MM.1S (cell line): ENCODE data around the gene MYH11.

Source experiments
- DNase-seq: peaks from one replicate; pipeline ENCODE4 v3.0.0-alpha.2; 2015
- H2AFZ ChIP-seq: fragments of 300-600 bp; sonication (generic); 2 replicates; pipeline ENCODE4 v1.6.0; 2016; ENCODE audit warnings: antibody characterized with exemption, low read length
- H3F3A ChIP-seq: fragments of 300-600 bp; sonication (generic); 2 replicates; pipeline ENCODE4 v1.6.1; 2016; ENCODE audit warnings: mild to moderate bottlenecking, antibody characterized with exemption, low read length, moderate library complexity, mixed read lengths; ENCODE audit not compliant: insufficient read depth
- H3K27ac ChIP-seq: fragments of 300-600 bp; sonication (generic); 2 replicates; pipeline ENCODE4 v1.5.1; 2016; ENCODE audit warnings: mild to moderate bottlenecking, low read length
- H3K27me3 ChIP-seq: fragments of 300-600 bp; sonication (generic); replicated peaks from 2 replicates; pipeline ENCODE4 v1.6.0; 2016; ENCODE audit warnings: low read length; ENCODE audit not compliant: insufficient read depth
- H3K36me3 ChIP-seq: fragments of 300-600 bp; sonication (generic); replicated peaks from 2 replicates; pipeline ENCODE4 v1.6.1; 2016; ENCODE audit warnings: mild to moderate bottlenecking, low read length, mixed read lengths; ENCODE audit not compliant: insufficient read depth
- H3K4me1 ChIP-seq: fragments of 300-600 bp; sonication (generic); 2 replicates; pipeline ENCODE4 v1.6.1; 2016; ENCODE audit warnings: low read length, mixed read lengths
- H3K4me2 ChIP-seq: fragments of 300-600 bp; sonication (generic); 2 replicates; pipeline ENCODE4 v1.6.0; 2016; ENCODE audit warnings: low read depth, low read length
- H3K4me3 ChIP-seq: fragments of 300-600 bp; sonication (generic); 2 replicates; pipeline ENCODE4 v1.5.1; 2016; ENCODE audit warnings: low read length, mixed read lengths
- H3K79me2 ChIP-seq: fragments of 300-600 bp; sonication (generic); 2 replicates; pipeline ENCODE4 v1.6.1; 2016; ENCODE audit warnings: mixed run types, low read length, mixed read lengths
- H3K9ac ChIP-seq: fragments of 300-600 bp; sonication (generic); 2 replicates; pipeline ENCODE4 v1.6.1; 2016; ENCODE audit warnings: low read length, mixed read lengths
- H3K9me2 ChIP-seq: fragments of 300-600 bp; sonication (generic); replicated peaks from 2 replicates; pipeline ENCODE4 v1.6.1; 2016; ENCODE audit warnings: mild to moderate bottlenecking, low read length, mixed read lengths; ENCODE audit not compliant: insufficient read depth
- H3K9me3 ChIP-seq: fragments of 300-600 bp; sonication (generic); replicated peaks from 2 replicates; pipeline ENCODE4 v1.6.1; 2016; ENCODE audit warnings: mild to moderate bottlenecking, low read length, mixed read lengths; ENCODE audit not compliant: insufficient read depth
- H4K20me1 ChIP-seq: fragments of 300-600 bp; sonication (generic); 2 replicates; pipeline ENCODE4 v1.6.1; 2016; ENCODE audit warnings: mild to moderate bottlenecking, low read length, moderate library complexity, mixed read lengths; ENCODE audit not compliant: insufficient read depth
- EZH2 ChIP-seq: fragments of 300-600 bp; sonication (generic); optimal IDR thresholded peaks from 2 replicates; pipeline ENCODE3; 2017; ENCODE audit warnings: low read depth, mild to moderate bottlenecking, antibody characterized with exemption, low read length, mixed read lengths
- EZH2phosphoT487 ChIP-seq: fragments of 300-600 bp; sonication (generic); IDR thresholded peaks from 2 replicates; pipeline ENCODE4 v1.6.1; 2018; ENCODE audit warnings: antibody characterized with exemption, low read length
- TF ChIP-seq, protein P1 (sequence below): fragments of 300-600 bp; sonication (generic); IDR thresholded peaks from 2 replicates; pipeline ENCODE4 v1.5.1; 2016; ENCODE audit warnings: antibody characterized with exemption, low read length, mixed read lengths

MYH11 gene

GRCh38 chr16:15873301-15873700 lies 16.5 kb upstream of the MYH11 start:
- Histone ChIP-seq H3K9me2 (no peaks in the 10 kb centered on the region), H3K79me2 (no peaks in the 10 kb centered on the region), H3K4me1 (no peaks in the 10 kb centered on the region), H3K27me3 (no peaks in the 10 kb centered on the region), H3K9me3 (no peaks in the 10 kb centered on the region), H3K36me3 (no peaks in the 10 kb centered on the region), H4K20me1 (no peaks in the 10 kb centered on the region), H3K27ac (no peak overlapping the region), H3K4me3 (no peak overlapping the region), H3K9ac (no peak overlapping the region), H3K4me2 (no peak overlapping the region), H2AFZ (no peak overlapping the region), H3F3A (no peaks in the 10 kb centered on the region)
- TF ChIP-seq EZH2 = no peak
- TF ChIP-seq, protein P1, sequence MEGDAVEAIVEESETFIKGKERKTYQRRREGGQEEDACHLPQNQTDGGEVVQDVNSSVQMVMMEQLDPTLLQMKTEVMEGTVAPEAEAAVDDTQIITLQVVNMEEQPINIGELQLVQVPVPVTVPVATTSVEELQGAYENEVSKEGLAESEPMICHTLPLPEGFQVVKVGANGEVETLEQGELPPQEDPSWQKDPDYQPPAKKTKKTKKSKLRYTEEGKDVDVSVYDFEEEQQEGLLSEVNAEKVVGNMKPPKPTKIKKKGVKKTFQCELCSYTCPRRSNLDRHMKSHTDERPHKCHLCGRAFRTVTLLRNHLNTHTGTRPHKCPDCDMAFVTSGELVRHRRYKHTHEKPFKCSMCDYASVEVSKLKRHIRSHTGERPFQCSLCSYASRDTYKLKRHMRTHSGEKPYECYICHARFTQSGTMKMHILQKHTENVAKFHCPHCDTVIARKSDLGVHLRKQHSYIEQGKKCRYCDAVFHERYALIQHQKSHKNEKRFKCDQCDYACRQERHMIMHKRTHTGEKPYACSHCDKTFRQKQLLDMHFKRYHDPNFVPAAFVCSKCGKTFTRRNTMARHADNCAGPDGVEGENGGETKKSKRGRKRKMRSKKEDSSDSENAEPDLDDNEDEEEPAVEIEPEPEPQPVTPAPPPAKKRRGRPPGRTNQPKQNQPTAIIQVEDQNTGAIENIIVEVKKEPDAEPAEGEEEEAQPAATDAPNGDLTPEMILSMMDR = no peak
- TF ChIP-seq EZH2phosphoT487 = no peak
- DNase-seq = no peak

- Histone ChIP-seq H3F3A (no peaks in the 10 kb centered on the region), H3K9me2 (no peaks in the 10 kb centered on the region), H3K79me2 (no peaks in the 10 kb centered on the region), H3K4me3 (no peak overlapping the region), H4K20me1 (no peaks in the 10 kb centered on the region), H3K4me1 (no peaks in the 10 kb centered on the region), H3K27me3 (no peaks in the 10 kb centered on the region), H3K4me2 (no peak overlapping the region), H3K27ac (no peak overlapping the region), H3K9ac (no peak overlapping the region), H3K36me3 (no peaks in the 10 kb centered on the region), H2AFZ (no peak overlapping the region), H3K9me3 (no peaks in the 10 kb centered on the region)
- TF ChIP-seq EZH2 (no peak), EZH2phosphoT487 (no peak)
- TF ChIP-seq, protein P1 = no peak
- no peak for DNase-seq
Observed at GRCh38 chr16:15870011-15870410, 13.2 kb upstream of the MYH11 start.

- no peak overlapping the region for H3K4me2 ChIP-seq
- H2AFZ ChIP-seq = no peak overlapping the region
- H3K27ac ChIP-seq = no peak overlapping the region
- H3K36me3 ChIP-seq = no peaks in the 10 kb centered on the region
- H3K9ac ChIP-seq = no peak overlapping the region
- no peaks in the 10 kb centered on the region for H3K4me1 ChIP-seq
- no peak overlapping the region for H3K4me3 ChIP-seq
- no peaks in the 10 kb centered on the region for H3F3A ChIP-seq
- H3K9me3 ChIP-seq = no peaks in the 10 kb centered on the region
- no peak for DNase-seq
- TF ChIP-seq, protein P1 = no peak
- no peak for TF ChIP-seq EZH2
- TF ChIP-seq EZH2phosphoT487 = no peak
- H4K20me1 ChIP-seq = no peaks in the 10 kb centered on the region
- no peaks in the 10 kb centered on the region for H3K9me2 ChIP-seq
- H3K27me3 ChIP-seq = no peaks in the 10 kb centered on the region
- no peaks in the 10 kb centered on the region for H3K79me2 ChIP-seq
Observed at GRCh38 chr16:15866451-15866850, 9.6 kb upstream of the MYH11 start.

DNA sequence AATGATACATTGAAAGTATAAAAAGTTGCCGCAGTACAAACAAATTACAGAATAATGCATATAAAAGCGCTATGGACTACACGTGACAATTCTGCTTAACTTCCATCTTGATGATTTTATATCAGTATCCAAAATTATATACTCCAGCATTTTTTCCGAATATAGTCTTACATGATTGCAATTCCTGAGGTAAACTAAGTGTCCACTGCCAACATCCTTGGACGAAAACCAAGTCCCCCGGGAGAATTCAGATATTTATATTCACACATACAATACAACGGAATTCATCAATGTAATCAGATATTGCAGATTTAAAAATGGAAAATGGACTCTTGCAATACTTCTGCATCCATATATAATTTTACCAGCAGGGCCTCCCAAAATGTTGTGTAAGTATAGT lies 8.9 kb upstream of the MYH11 start:
- Histone ChIP-seq H3F3A (no peaks in the 10 kb centered on the region), H3K9ac (no peak overlapping the region), H3K27me3 (no peaks in the 10 kb centered on the region), H3K9me2 (no peaks in the 10 kb centered on the region), H3K9me3 (no peaks in the 10 kb centered on the region), H3K27ac (no peak overlapping the region), H3K4me2 (no peak overlapping the region), H2AFZ (no peak overlapping the region), H3K79me2 (no peaks in the 10 kb centered on the region), H3K36me3 (no peaks in the 10 kb centered on the region), H3K4me3 (no peak overlapping the region), H3K4me1 (no peaks in the 10 kb centered on the region), H4K20me1 (no peaks in the 10 kb centered on the region)
- DNase-seq = no peak
- TF ChIP-seq EZH2phosphoT487 (no peak), EZH2 (no peak)
- TF ChIP-seq, protein P1 = no peak
